K562 (cell line): ENCODE measurements around the gene DIS3L2. TPM values are rescaled to one million over a fixed set of nuclear protein-coding genes. Genes with fewer than 3 reads are reported as not detected.

ENCODE experiments used
- ATAC-seq: fragments of 200-7000 bp; cut with Tn5 transposase; 3 replicates; pipeline ENCODE4 v1.9.1; 2020; ENCODE audit warnings: moderate library complexity
- BruUV-seq: library from RNA; stranded (reverse); fragments of 400-500 nt; replicated peaks from 2 replicates; lab custom pipeline; 2021; lab: Mats Ljungman, UMichigan
- CTCF ChIA-PET: fragments of 300-600 bp; formaldehyde crosslinking; extraction: SDS; loops from one replicate; lab custom pipeline; 2021; ENCODE audit warnings: low intra/inter-chr PET ratio; lab: Yijun Ruan, JAX
- POLR2A ChIA-PET: fragments of 300-600, 350-650 bp; sonication (Branson Sonifier 250); formaldehyde crosslinking; extraction: SDS; loops from one replicate; lab custom pipeline; 2021; ENCODE audit warnings: antibody characterized with exemption, inconsistent platforms; lab: Yijun Ruan, JAX
- DNase-seq, 4 experiments: peaks; one replicate each; pipeline versions ENCODE4 v3.0.0 to v3.0.0-alpha.2; 2011 to 2018; ENCODE audit warnings: low spot score in 3 of 4, mixed read lengths in 3 of 4; ENCODE audit errors: extremely low read depth in 1 of 4
- FAIRE-seq: peaks from 2 replicates; lab custom pipeline; 2011; peaks lifted over from hg19 to GRCh38; lab: Jason Lieb, UNC
- H2AFZ ChIP-seq: 2 replicates; pipeline ENCODE4 v1.6.0; 2011; ENCODE audit warnings: low read depth, low read length, control low read depth, inconsistent platforms
- H3K27ac ChIP-seq: fragments of 200-600 bp; 3 replicates; pipeline ENCODE4 v1.8.0; 2011; ENCODE audit warnings: low read depth, mild to moderate bottlenecking, control low read depth, inconsistent platforms, low read length, moderate library complexity, mixed read lengths; ENCODE audit errors: extremely low read depth
- H3K27me3 ChIP-seq, 2 experiments: fragments of 300-600 bp in 1 of 2; 2 replicates in 1 of 2; 3 replicates in 1 of 2; pipeline versions ENCODE4 v1.6.0 to v1.8.0; 2011; ENCODE audit warnings: inconsistent platforms in 2 of 2, low read length in 2 of 2, mild to moderate bottlenecking in 1 of 2, mixed read lengths in 1 of 2, moderate library complexity in 1 of 2; ENCODE audit not compliant: control insufficient read depth in 2 of 2, insufficient read depth in 2 of 2
- H3K36me3 ChIP-seq: fragments of 300-600 bp; 3 replicates; pipeline ENCODE4 v1.8.0; 2011; ENCODE audit warnings: mild to moderate bottlenecking, low read length, inconsistent platforms; ENCODE audit not compliant: control insufficient read depth, insufficient read depth
- H3K4me1 ChIP-seq, 2 experiments: fragments of 200-600 bp in 1 of 2; replicated peaks in 1 of 2; 2 replicates in 1 of 2; 3 replicates in 1 of 2; pipeline versions ENCODE4 v1.5.1 to v1.8.0; 2011; ENCODE audit warnings: inconsistent platforms in 2 of 2, low read length in 2 of 2, mild to moderate bottlenecking in 1 of 2, mixed read lengths in 1 of 2, moderate library complexity in 1 of 2; ENCODE audit not compliant: control insufficient read depth in 2 of 2, insufficient read depth in 2 of 2
- H3K4me2 ChIP-seq: 2 replicates; pipeline ENCODE4 v1.6.1; 2011; ENCODE audit warnings: low read length, control low read depth, inconsistent platforms, mixed read lengths; ENCODE audit not compliant: insufficient read depth
- H3K4me3 ChIP-seq: fragments of 200-600 bp; sonication (generic), shearing (Covaris generic); 2 replicates; pipeline ENCODE4 v1.5.1; 2016; ENCODE audit warnings: control low read depth, inconsistent platforms
- H3K79me2 ChIP-seq: fragments of 200-600 bp; 3 replicates; pipeline ENCODE4 v1.8.0; 2011; ENCODE audit warnings: low read length, inconsistent platforms; ENCODE audit not compliant: control insufficient read depth, insufficient read depth
- H3K9ac ChIP-seq, 2 experiments: 2 replicates each; pipeline versions ENCODE4 v1.6.0 to v1.6.1; 2011; ENCODE audit warnings: low read depth in 2 of 2, low read length in 2 of 2, control low read depth in 1 of 2, inconsistent platforms in 1 of 2, mild to moderate bottlenecking in 1 of 2, mixed read lengths in 1 of 2; ENCODE audit not compliant: insufficient read depth in 1 of 2
- H3K9me1 ChIP-seq: one replicate; pipeline ENCODE4 v1.6.0; 2011; ENCODE audit warnings: inconsistent platforms, mild to moderate bottlenecking, low read length, moderate library complexity; ENCODE audit not compliant: control insufficient read depth, insufficient read depth
- H3K9me3 ChIP-seq: replicated peaks from 2 replicates; pipeline ENCODE4 v1.5.1; 2011; ENCODE audit warnings: low read depth, low read length, inconsistent platforms; ENCODE audit not compliant: control insufficient read depth, insufficient read depth
- H4K20me1 ChIP-seq: replicated peaks from 2 replicates; pipeline ENCODE4 v1.6.1; 2011; ENCODE audit warnings: low read length, inconsistent platforms, mixed read lengths; ENCODE audit not compliant: control insufficient read depth, insufficient read depth
- BRD4 ChIP-seq: fragments of 200-600 bp; sonication (generic); IDR thresholded peaks from 2 replicates; pipeline ENCODE4 v1.6.1; 2017; ENCODE audit warnings: inconsistent platforms
- COPS2 ChIP-seq: fragments of 450-650 bp; conservative IDR thresholded peaks from 2 replicates; pipeline ENCODE4 v1.6.1; 2016; ENCODE audit warnings: mild to moderate bottlenecking, moderate library complexity
- DDX20 ChIP-seq: fragments of 450-650 bp; IDR thresholded peaks from 2 replicates; pipeline ENCODE4 v1.6.1; 2016; ENCODE audit warnings: missing genetic modification characterization, low read depth, mild to moderate bottlenecking, missing compliant biosample characterization, moderate library complexity
- E2F3 ChIP-seq: fragments of 250-450 bp; sonication (Bioruptor Pico); IDR thresholded peaks from 2 replicates; pipeline ENCODE4 v1.4.0; 2020; ENCODE audit warnings: mild to moderate bottlenecking
- GATAD2A ChIP-seq: fragments of 450-650 bp; IDR thresholded peaks from 2 replicates; pipeline ENCODE4 v1.6.1; 2017
- HMGN3 ChIP-seq: IDR thresholded peaks from 2 replicates; pipeline ENCODE4 v1.6.1; 2011; ENCODE audit warnings: borderline replicate concordance, low read depth, mild to moderate bottlenecking, mixed read lengths, low read length; ENCODE audit not compliant: insufficient read length; ENCODE audit errors: extremely low read depth
- KLF1 ChIP-seq: fragments of 450-650 bp; IDR thresholded peaks from 2 replicates; pipeline ENCODE4 v1.6.1; 2016; ENCODE audit warnings: missing genetic modification characterization, missing compliant biosample characterization
- OTX1 ChIP-seq: fragments of 450-650 bp; formaldehyde crosslinking; IDR thresholded peaks from 2 replicates; pipeline ENCODE4 v1.4.0; 2022; ENCODE audit warnings: mild to moderate bottlenecking
- POLR2AphosphoS5 ChIP-seq: IDR thresholded peaks from 2 replicates; pipeline ENCODE4 v1.6.1; 2011; ENCODE audit warnings: mild to moderate bottlenecking, low read depth, low read length, moderate library complexity; ENCODE audit not compliant: control insufficient read depth, insufficient read depth
- SPI1 ChIP-seq: IDR thresholded peaks from 2 replicates; pipeline ENCODE4 v1.6.1; 2011; ENCODE audit warnings: low read depth, low read length, control low read depth, borderline replicate concordance
- SREBF1 ChIP-seq: fragments of 150-350 bp; IDR thresholded peaks from 2 replicates; pipeline ENCODE4 v1.6.1; 2014; ENCODE audit warnings: antibody characterized with exemption, low read depth, low read length, borderline replicate concordance
- ZNF133 ChIP-seq: fragments of 250-450 bp; sonication (Bioruptor Pico); IDR thresholded peaks from 2 replicates; pipeline ENCODE4 v1.4.0; 2020; ENCODE audit warnings: mild to moderate bottlenecking
- WGBS: fragments of 100-300 bp; shearing (Covaris generic); methylation state at CpG from one replicate; pipeline ENCODE4 v1.1.6; 2016; ENCODE audit warnings: low coverage, mixed read lengths; ENCODE audit not compliant: insufficient coverage; ENCODE audit errors: missing lambda C conversion rate; 5-methylcytosine and 5-hydroxymethylcytosine counted together
- in situ Hi-C: fragments of 300-500 bp; cut with MboI; formaldehyde crosslinking; loops from 4 replicates; pipeline ENCODE4 v1.15.0; 2018; ENCODE audit warnings: inconsistent platforms, mixed read lengths
- intact Hi-C: fragments of 100-400 bp; cut with micrococcal nuclease; formaldehyde crosslinking; loops from 2 replicates; pipeline ENCODE4 v1.14.2; 2022
- polyA plus RNA-seq, 8 experiments: library from polyadenylated mRNA; depleted of rRNA in 4 of 8; stranded (reverse) in 5 of 8; unstranded in 3 of 8; fragments of >200 nt; fragmentation: Nextera tagmentation in 2 of 8; fragmentation: Illumina TruSeq in 1 of 8; extraction: Ambion mirVana in 2 of 8; extraction: Trizol in 1 of 8; gene quantifications; 2 replicates each; pipeline versions ENCODE4 v1.2.1 to v1.2.3, GENCODE V29; 2011 to 2014; ENCODE audit warnings: inconsistent platforms in 1 of 8, missing spikeins in 1 of 8
- total RNA-seq, 7 experiments: library from RNA; depleted of rRNA in 6 of 7; stranded (reverse); fragments of >200 nt in 6 of 7; fragmentation: Illumina TruSeq in 2 of 7; extraction: Trizol in 2 of 7; gene quantifications; 2 replicates each; pipeline versions ENCODE4 v1.2.1 to v1.2.3, GENCODE V29; 2011 to 2021; ENCODE audit warnings: low replicate concordance in 1 of 7
- TF ChIP-seq, protein P1 (sequence below): fragments of 200-400 bp; formaldehyde crosslinking; IDR thresholded peaks from 2 replicates; pipeline ENCODE4 v1.6.1; 2017; ENCODE audit warnings: mild to moderate bottlenecking, low read depth, low read length, moderate library complexity

Gene DIS3L2
- total and polyA plus RNA-seq, 9 of the 15 experiments (the other 6 are each of a cell fraction or from before 2014, with no cell fraction given): 1.5 to 19.2 (median 11.2) TPM

DNA sequence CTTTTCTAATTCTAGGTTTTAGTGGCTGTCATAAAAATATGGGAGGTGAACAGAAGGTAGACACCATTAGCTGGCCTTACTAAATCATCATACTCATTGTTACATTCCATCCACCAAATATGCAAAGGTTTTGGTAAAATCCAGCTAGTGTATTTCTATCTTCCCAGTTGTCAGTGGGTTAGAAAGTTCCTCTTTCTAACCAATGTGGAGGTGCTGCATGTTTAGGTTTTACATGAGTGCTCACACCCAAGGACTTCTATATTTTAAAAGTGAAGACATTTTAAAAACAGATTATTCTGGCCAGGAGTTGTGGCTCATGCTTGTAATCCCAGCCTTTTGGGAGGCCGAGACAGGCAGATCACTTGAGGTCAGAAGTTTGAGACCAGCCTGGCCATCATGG, 423.0 kb downstream of the DIS3L2 start:
- Histone ChIP-seq H3K4me1 (peaks cover 0 to 14% of the 10 kb centered on the region in 2 experiments; a peak in 1 of 5 replicates), H3K9me1 (no peaks in the 10 kb centered on the region), H3K79me2 (no peaks in the 10 kb centered on the region), H3K9ac (no peak overlapping the region), H3K27ac (no peak overlapping the region), H3K9me3 (no peaks in the 10 kb centered on the region), H2AFZ (no peak overlapping the region), H3K4me2 (no peak overlapping the region), H3K4me3 (no peak overlapping the region), H3K27me3 (peaks cover 4 to 22% of the 10 kb centered on the region in 2 experiments; a peak in 4 of 5 replicates), H3K36me3 (no peaks in the 10 kb centered on the region), H4K20me1 (no peaks in the 10 kb centered on the region)
- ChIA-PET POLR2A (no interaction called here), CTCF (no interaction called here)
- in situ Hi-C loops (no loop called here), intact Hi-C loops (no loop called here)
- BruUV-seq: no TSS peak
- FAIRE-seq: no peak
- no peak for ATAC-seq
- no peak for DNase-seq
- WGBS: 0% methylated on average over 1 of the region's 1 CpG
- no peak for TF ChIP-seq OTX1 (CRISPR knock-in tag)
- TF ChIP-seq E2F3: no peak
- no peak for TF ChIP-seq ZNF133
- no peak for TF ChIP-seq SREBF1
- no peak for TF ChIP-seq COPS2
- TF ChIP-seq GATAD2A: no peak
- no peak for TF ChIP-seq KLF1 (tag)
- TF ChIP-seq BRD4: no peak
- TF ChIP-seq DDX20 (tag): no peak
- TF ChIP-seq HMGN3: no peak
- TF ChIP-seq, protein P1, sequence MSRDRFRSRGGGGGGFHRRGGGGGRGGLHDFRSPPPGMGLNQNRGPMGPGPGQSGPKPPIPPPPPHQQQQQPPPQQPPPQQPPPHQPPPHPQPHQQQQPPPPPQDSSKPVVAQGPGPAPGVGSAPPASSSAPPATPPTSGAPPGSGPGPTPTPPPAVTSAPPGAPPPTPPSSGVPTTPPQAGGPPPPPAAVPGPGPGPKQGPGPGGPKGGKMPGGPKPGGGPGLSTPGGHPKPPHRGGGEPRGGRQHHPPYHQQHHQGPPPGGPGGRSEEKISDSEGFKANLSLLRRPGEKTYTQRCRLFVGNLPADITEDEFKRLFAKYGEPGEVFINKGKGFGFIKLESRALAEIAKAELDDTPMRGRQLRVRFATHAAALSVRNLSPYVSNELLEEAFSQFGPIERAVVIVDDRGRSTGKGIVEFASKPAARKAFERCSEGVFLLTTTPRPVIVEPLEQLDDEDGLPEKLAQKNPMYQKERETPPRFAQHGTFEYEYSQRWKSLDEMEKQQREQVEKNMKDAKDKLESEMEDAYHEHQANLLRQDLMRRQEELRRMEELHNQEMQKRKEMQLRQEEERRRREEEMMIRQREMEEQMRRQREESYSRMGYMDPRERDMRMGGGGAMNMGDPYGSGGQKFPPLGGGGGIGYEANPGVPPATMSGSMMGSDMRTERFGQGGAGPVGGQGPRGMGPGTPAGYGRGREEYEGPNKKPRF: no peak
- no peak for TF ChIP-seq POLR2AphosphoS5
- TF ChIP-seq SPI1: no peak
